ENCODE data around the gene SGTA. TPM values are rescaled to one million over a fixed set of nuclear protein-coding genes. Genes with fewer than 3 reads are reported as not detected.

SGTA gene
- polyA plus RNA-seq, 1 donor = 52.4 TPM

GRCh38 chr19:2755448-2755705 is 27.7 kb downstream of the SGTA start:
- DNase-seq = no peak

- DNase-seq = no peak
Observed at GRCh38 chr19:2754659-2755447, 28.2 kb downstream of the SGTA start.

- DNase-seq = no peak
Observed at GRCh38 chr19:2751438-2751830, 31.6 kb downstream of the SGTA start.

GRCh38 chr19:2750808-2751437 is 32.1 kb downstream of the SGTA start:
- DNase-seq = no peak

- no peak for DNase-seq
Observed at GRCh38 chr19:2747349-2747748, 35.7 kb downstream of the SGTA start.

GRCh38 chr19:2744113-2744512 is 39.0 kb downstream of the SGTA start:
- DNase-seq = no peak

GRCh38 chr19:2743099-2743498 is 40.0 kb downstream of the SGTA start:
- DNase-seq = no peak

GRCh38 chr19:2740314-2740656 is 42.8 kb downstream of the SGTA start:
- DNase-seq = no peak

GRCh38 chr19:2739602-2740313 is 43.3 kb downstream of the SGTA start, which contains the start of gene SLC39A3:
Gene SLC39A3, minus strand, starts transcription at chr19:2740017. Its CDS starts 2,760 bp downstream, at chr19:2737257.
- peak; percentile 100 for DNase-seq

GRCh38 chr19:2736550-2737190 is 46.4 kb downstream of the SGTA start:
- DNase-seq = no peak

- DNase-seq = no peak
Observed at GRCh38 chr19:2735374-2735773, 47.7 kb downstream of the SGTA start.

GRCh38 chr19:2734589-2735288 is 48.3 kb downstream of the SGTA start:
- no peak for DNase-seq

- no peak for DNase-seq
Observed at GRCh38 chr19:2733930-2734588, 49.0 kb downstream of the SGTA start.

- no peak for DNase-seq
Observed at GRCh38 chr19:2732883-2733282, 50.2 kb downstream of the SGTA start.

- DNase-seq = no peak
Observed at GRCh38 chr19:2732157-2732725, 50.8 kb downstream of the SGTA start.

- DNase-seq = no peak
Observed at GRCh38 chr19:2731181-2731995, 51.7 kb downstream of the SGTA start.

GRCh38 chr19:2729943-2730818 is 52.9 kb downstream of the SGTA start:
- DNase-seq = no peak

- no peak for DNase-seq
Observed at GRCh38 chr19:2728783-2729387, 54.2 kb downstream of the SGTA start.

- DNase-seq = no peak
Observed at GRCh38 chr19:2727640-2727944, 55.5 kb downstream of the SGTA start.
